Measurements from ENCODE around the gene MDFIC. TPM values are rescaled to one million over a fixed set of nuclear protein-coding genes. Genes with fewer than 3 reads are reported as not detected.

MDFIC gene
- total RNA-seq, 3 donors from 2014 or later, result 10.4 to 29.5 (median 13.0) TPM

DNA sequence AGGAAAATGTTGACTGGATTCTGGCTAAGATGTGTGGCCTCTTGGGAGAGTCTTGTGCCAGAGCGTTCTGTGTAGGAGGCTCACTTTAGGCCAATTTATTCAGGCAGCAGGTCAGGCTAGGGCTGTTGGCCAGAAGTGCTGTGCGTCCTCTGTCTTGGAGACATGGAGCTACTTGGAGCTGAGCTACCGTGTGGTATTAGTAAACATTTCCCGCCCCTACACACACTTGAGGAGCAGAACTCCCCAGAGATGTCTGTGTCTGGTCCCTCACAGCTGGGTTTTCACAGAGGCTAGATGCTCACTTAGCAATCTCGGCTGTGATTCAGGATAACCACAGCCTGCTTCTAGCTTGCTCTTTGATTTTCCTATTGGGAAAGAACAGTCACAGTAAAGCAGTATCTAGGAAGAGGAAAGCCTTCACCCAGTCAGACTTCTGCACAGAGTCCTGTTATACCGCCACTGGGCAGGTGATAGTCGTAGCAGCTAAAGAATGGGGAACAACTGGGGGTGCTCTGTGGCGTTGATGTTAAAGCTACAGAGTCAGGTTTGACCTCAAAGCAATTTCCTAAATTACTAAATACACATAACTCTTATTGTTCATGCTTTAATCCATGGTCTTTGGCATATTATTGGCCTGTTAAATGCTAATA is 86.7 kb downstream of the MDFIC start:
- ATAC-seq (peak; percentile 62), DNase-seq (peak; percentile 39 to 59 (median 39))
- TF ChIP-seq, protein P1, sequence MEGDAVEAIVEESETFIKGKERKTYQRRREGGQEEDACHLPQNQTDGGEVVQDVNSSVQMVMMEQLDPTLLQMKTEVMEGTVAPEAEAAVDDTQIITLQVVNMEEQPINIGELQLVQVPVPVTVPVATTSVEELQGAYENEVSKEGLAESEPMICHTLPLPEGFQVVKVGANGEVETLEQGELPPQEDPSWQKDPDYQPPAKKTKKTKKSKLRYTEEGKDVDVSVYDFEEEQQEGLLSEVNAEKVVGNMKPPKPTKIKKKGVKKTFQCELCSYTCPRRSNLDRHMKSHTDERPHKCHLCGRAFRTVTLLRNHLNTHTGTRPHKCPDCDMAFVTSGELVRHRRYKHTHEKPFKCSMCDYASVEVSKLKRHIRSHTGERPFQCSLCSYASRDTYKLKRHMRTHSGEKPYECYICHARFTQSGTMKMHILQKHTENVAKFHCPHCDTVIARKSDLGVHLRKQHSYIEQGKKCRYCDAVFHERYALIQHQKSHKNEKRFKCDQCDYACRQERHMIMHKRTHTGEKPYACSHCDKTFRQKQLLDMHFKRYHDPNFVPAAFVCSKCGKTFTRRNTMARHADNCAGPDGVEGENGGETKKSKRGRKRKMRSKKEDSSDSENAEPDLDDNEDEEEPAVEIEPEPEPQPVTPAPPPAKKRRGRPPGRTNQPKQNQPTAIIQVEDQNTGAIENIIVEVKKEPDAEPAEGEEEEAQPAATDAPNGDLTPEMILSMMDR (IDR thresholded peaks at IDR 0.05), result no peak
- H3K4me3 ChIP-seq, result no peak overlapping the region
- peaks cover 19% of the 10 kb centered on the region for H3K4me1 ChIP-seq (ENCODE audit: low read depth)
- H3K36me3 ChIP-seq (ENCODE audit: low read depth), result no peaks in the 10 kb centered on the region
- intact Hi-C loops (cut with DNase I, micrococcal nuclease), result no loop called here
- H3K9me3 ChIP-seq, result no peaks in the 10 kb centered on the region

DNA sequence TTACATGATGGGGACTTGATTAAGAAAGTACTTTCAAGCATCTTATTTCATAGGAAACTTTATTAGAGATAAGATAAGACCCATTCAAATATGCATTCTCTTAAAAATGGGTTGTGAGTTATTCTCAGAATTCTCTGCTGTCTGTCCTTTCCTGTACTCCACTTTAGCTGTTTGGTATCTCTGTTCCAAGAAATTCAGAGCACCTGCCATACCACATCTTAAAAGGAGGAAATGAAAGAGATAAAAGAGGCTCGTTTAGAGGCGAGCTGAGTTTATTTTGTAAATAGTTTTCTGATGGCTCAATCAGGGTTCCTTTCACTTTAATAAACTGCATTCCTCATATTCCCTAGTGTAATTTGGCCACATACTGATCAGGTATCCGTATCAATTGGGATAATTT is 87.2 kb downstream of the MDFIC start:
- no peak for DNase-seq
- TF ChIP-seq, protein P1 (IDR thresholded peaks at IDR 0.05), result no peak
- Histone ChIP-seq H3K36me3 (ENCODE audit: low read depth) (no peaks in the 10 kb centered on the region), H3K9me3 (no peaks in the 10 kb centered on the region), H3K4me3 (no peak overlapping the region), H3K4me1 (ENCODE audit: low read depth) (peaks cover 19% of the 10 kb centered on the region)
- ATAC-seq, result peak; percentile 57
- intact Hi-C loops (cut with DNase I, micrococcal nuclease), result no loop called here

DNA sequence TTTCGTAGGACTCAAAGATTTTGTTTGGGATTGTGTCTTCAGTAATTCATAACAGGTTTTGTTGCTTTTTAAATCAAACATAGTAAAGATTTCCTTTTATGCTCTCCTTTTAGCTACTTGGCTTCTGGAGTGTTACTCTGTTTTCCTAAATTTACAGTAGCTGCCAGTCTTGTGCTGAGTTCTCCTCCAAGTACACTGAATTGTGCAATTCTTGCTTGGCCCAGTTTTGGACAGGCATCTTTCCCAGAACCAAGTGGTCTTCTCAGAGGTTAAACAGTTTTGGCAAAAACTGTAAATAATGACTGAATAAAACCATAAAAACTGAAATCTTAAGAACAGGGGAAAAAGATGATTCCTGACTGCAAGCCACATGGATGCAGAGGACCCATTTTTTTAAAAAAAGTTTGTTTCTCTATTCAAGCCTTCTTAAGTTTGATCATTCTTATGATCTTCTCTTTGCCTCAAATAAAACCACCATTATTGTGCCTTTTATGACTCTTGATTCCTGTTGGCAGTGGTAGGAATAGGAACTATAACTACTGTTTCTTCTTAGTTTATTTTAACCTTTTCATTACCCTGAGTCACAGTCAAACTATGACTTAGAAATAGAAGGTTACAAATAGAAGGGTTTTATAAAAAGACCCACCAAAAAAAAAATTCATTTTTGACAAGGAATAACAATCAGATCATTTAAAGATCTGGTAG is 88.0 kb downstream of the MDFIC start:
- Histone ChIP-seq H3K4me3 (no peak overlapping the region), H3K4me1 (ENCODE audit: low read depth) (peaks cover 19% of the 10 kb centered on the region), H3K36me3 (ENCODE audit: low read depth) (no peaks in the 10 kb centered on the region), H3K9me3 (no peaks in the 10 kb centered on the region)
- TF ChIP-seq, protein P1 (IDR thresholded peaks at IDR 0.05), result no peak
- intact Hi-C loops (cut with DNase I, micrococcal nuclease), result no loop called here
- DNase-seq (peak in 1 of 3 donors; percentile 35), ATAC-seq (peak; percentile 31)

DNA sequence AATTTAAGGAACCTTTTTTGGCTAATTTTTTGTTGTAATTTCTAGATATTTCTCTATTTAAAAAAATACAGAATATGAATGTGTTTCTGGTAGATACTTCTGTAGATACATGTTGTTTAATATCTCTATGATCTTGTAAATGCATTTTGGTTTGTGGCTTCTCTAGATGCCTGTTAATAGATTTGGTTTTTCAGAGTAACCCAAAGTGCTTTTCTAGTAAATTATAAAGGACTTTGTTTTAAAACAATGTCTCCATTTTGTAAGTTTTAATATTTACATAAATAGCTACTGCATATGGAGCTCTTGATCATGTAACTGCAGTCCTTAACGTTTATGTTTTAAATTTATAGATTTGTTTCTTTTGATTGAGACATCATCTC is 88.5 kb downstream of the MDFIC start:
- intact Hi-C loops (cut with DNase I, micrococcal nuclease), result no loop called here
- ATAC-seq (no peak), DNase-seq (no peak)
- H3K36me3 ChIP-seq (ENCODE audit: low read depth), result no peaks in the 10 kb centered on the region
- TF ChIP-seq, protein P1 (IDR thresholded peaks at IDR 0.05), result no peak
- H3K4me1 ChIP-seq (ENCODE audit: low read depth), result peaks cover 19% of the 10 kb centered on the region
- no peak overlapping the region for H3K4me3 ChIP-seq
- H3K9me3 ChIP-seq, result no peaks in the 10 kb centered on the region

DNA sequence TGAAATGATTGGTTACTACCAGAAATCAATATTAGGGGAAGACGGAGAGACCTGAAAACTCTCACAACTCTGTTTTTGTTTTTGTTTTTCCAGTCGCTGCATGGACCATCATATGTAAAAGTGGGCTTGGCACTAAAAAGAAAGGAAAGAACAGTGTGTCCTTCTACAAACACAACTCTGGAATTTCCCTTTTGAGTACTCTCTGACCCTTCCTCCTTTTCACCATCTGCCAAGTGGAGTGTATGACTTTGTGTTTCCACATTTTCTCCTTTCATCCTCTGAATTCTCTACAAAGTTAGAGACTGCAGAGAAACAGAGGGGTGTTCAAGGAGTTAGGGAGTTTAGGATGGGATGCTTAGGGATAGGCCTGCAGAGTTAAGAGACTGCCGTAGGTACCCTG is 92.0 kb downstream of the MDFIC start:
- Histone ChIP-seq H3K9me3 (no peaks in the 10 kb centered on the region), H3K36me3 (ENCODE audit: low read depth) (no peaks in the 10 kb centered on the region), H3K4me3 (no peak overlapping the region), H3K4me1 (ENCODE audit: low read depth) (peaks cover 11% of the 10 kb centered on the region)
- TF ChIP-seq, protein P1 (IDR thresholded peaks at IDR 0.05), result no peak
- intact Hi-C loops (cut with DNase I, micrococcal nuclease), result no loop called here
- ATAC-seq (no peak), DNase-seq (no peak)
